HCT116 (cell line): ENCODE results near the gene ZFYVE27.

Experiments used
- CEBPB ChIP-seq: IDR thresholded peaks from 2 replicates; pipeline ENCODE4 v1.6.1; 2012; ENCODE audit warnings: low read depth
- CTCF ChIP-seq, 3 experiments: fragments of 200-600 bp in 1 of 3; sonication (generic) in 1 of 3; IDR thresholded peaks in 2 of 3; conservative IDR thresholded peaks in 1 of 3; 2 replicates each; pipeline ENCODE4 v1.5.1; 2012 to 2017; ENCODE audit warnings: low read depth in 2 of 3, low read length in 2 of 3, antibody characterized with exemption in 1 of 3, borderline replicate concordance in 1 of 3, control low read depth in 1 of 3, mild to moderate bottlenecking in 1 of 3, mixed read lengths in 1 of 3, mixed run types in 1 of 3, moderate library complexity in 1 of 3; ENCODE audit not compliant: insufficient read depth in 1 of 3
- EZH2phosphoT487 ChIP-seq: fragments of 200-600 bp; IDR thresholded peaks from 2 replicates; pipeline ENCODE4 v1.6.1; 2018; ENCODE audit warnings: antibody characterized with exemption, borderline replicate concordance
- MAX ChIP-seq: IDR thresholded peaks from 2 replicates; pipeline ENCODE4 v1.6.1; 2012
- POLR2A ChIP-seq: IDR thresholded peaks from 2 replicates; pipeline ENCODE4 v1.7.0; 2011; ENCODE audit warnings: borderline replicate concordance; ENCODE audit not compliant: insufficient read depth, insufficient read length; ENCODE audit errors: extremely low read depth
- POLR2AphosphoS5 ChIP-seq: IDR thresholded peaks from 2 replicates; pipeline ENCODE4 v1.6.1; 2011; ENCODE audit warnings: mild to moderate bottlenecking, low read depth, low read length, moderate library complexity
- RAD21 ChIP-seq: IDR thresholded peaks from 2 replicates; pipeline ENCODE4 v1.6.1; 2012; ENCODE audit warnings: low read depth, mild to moderate bottlenecking
- REST ChIP-seq: IDR thresholded peaks from 2 replicates; pipeline ENCODE4 v1.6.1; 2012; ENCODE audit warnings: low read depth
- SIN3A ChIP-seq: IDR thresholded peaks from 2 replicates; pipeline ENCODE4 v1.6.1; 2012; ENCODE audit warnings: low read depth
- TCF7L2 ChIP-seq: IDR thresholded peaks from 2 replicates; pipeline ENCODE4 v1.7.0; 2011; ENCODE audit warnings: borderline replicate concordance, inconsistent platforms; ENCODE audit not compliant: insufficient read depth, insufficient read length; ENCODE audit errors: extremely low read depth
- YY1 ChIP-seq: IDR thresholded peaks from 2 replicates; pipeline ENCODE4 v1.6.1; 2011; ENCODE audit warnings: low read length, low read depth, moderate library complexity, mild to moderate bottlenecking; ENCODE audit not compliant: insufficient replicate concordance; ENCODE audit errors: extremely low read depth
- ZNF274 ChIP-seq: fragments of 200-500 bp; sonication (Bioruptor generic); IDR thresholded peaks from 2 replicates; pipeline ENCODE4 v1.6.1; 2014; ENCODE audit warnings: mild to moderate bottlenecking, low read depth, low read length, inconsistent platforms

GRCh38 chr10:97798958-97799610 lies 62.2 kb downstream of the ZFYVE27 start:
- TF ChIP-seq RAD21, result no peak
- no peak for TF ChIP-seq POLR2A
- no peak for TF ChIP-seq CTCF (IDR thresholded peaks at IDR 0.05 in 2 of 3, conservative IDR thresholded peaks at IDR 0.05 in 1 of 3; ENCODE audit: borderline replicate concordance in 1 of 3, insufficient read depth in 1 of 3, low read depth in 2 of 3, low read length in 2 of 3)
- no peak for TF ChIP-seq POLR2AphosphoS5
- no peak for TF ChIP-seq YY1
- no peak for TF ChIP-seq MAX
- no peak for TF ChIP-seq CEBPB
- TF ChIP-seq EZH2phosphoT487, result no peak
- no peak for TF ChIP-seq REST
- TF ChIP-seq TCF7L2, result peak; percentile 40
- no peak for TF ChIP-seq ZNF274
- TF ChIP-seq SIN3A, result no peak
